ENCODE measurements around the gene TMPRSS9. TPM values are rescaled to one million over a fixed set of nuclear protein-coding genes. Genes with fewer than 3 reads are reported as not detected.

TMPRSS9 gene
- polyA plus RNA-seq, 3 donors: 0.12 to 0.30 TPM; not detected in 1

GRCh38 chr19:2331601-2332246, 28.3 kb upstream of the TMPRSS9 start:
- H3K27me3 ChIP-seq (ENCODE audit: control insufficient read depth in 2 of 2, insufficient read depth in 2 of 2, low read length in 2 of 2): no peaks in the 10 kb centered on the region
- peaks cover 34 to 52% of the 10 kb centered on the region in 2 donors for H3K4me1 ChIP-seq (ENCODE audit: control insufficient read depth in 1 of 2, insufficient read depth in 2 of 2, low read length in 2 of 2)
- no peak overlapping the region for H3K9ac ChIP-seq (ENCODE audit: insufficient read depth, low read length, poor library complexity, severe bottlenecking)
- Mint-ChIP-seq H3K4me3 (no peak overlapping the region), H3K9me3 (peaks cover 0 to 8% (median 3%) of the 10 kb centered on the region in 7 donors), H3K27ac (peak overlapping the region in 2 of 7 donors; percentile 21 to 30), H3K27me3 (ENCODE audit: low read depth in 3 of 3) (peaks cover 0 to 10% (median 0%) of the 10 kb centered on the region in 3 donors), H3K4me1 (peaks cover 56% of the 10 kb centered on the region), H3K36me3 (peaks cover 0 to 19% of the 10 kb centered on the region in 2 donors)
- H3K36me3 ChIP-seq (replicated peaks in 1 of 2; ENCODE audit: control insufficient read depth in 1 of 2, insufficient read depth in 2 of 2, low read length in 2 of 2): peaks cover 0 to 4% of the 10 kb centered on the region in 2 donors
- H2AFZ ChIP-seq (ENCODE audit: insufficient read depth, low read depth, low read length, poor library complexity, severe bottlenecking): no peak overlapping the region
- DNase-seq: no peak
- peaks cover 49% of the 10 kb centered on the region for H4K20me1 ChIP-seq (ENCODE audit: insufficient read depth, low read length)
- no peak overlapping the region for H3K4me2 ChIP-seq (replicated peaks; ENCODE audit: extremely low read depth, low read length, poor library complexity, severe bottlenecking)
- no peak overlapping the region for H3K27ac ChIP-seq (ENCODE audit: low read depth in 1 of 2, low read length in 2 of 2)
- peaks cover 72% of the 10 kb centered on the region for H3K79me2 ChIP-seq (ENCODE audit: insufficient read depth, low read length)
- TF ChIP-seq, protein P1, sequence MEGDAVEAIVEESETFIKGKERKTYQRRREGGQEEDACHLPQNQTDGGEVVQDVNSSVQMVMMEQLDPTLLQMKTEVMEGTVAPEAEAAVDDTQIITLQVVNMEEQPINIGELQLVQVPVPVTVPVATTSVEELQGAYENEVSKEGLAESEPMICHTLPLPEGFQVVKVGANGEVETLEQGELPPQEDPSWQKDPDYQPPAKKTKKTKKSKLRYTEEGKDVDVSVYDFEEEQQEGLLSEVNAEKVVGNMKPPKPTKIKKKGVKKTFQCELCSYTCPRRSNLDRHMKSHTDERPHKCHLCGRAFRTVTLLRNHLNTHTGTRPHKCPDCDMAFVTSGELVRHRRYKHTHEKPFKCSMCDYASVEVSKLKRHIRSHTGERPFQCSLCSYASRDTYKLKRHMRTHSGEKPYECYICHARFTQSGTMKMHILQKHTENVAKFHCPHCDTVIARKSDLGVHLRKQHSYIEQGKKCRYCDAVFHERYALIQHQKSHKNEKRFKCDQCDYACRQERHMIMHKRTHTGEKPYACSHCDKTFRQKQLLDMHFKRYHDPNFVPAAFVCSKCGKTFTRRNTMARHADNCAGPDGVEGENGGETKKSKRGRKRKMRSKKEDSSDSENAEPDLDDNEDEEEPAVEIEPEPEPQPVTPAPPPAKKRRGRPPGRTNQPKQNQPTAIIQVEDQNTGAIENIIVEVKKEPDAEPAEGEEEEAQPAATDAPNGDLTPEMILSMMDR (IDR thresholded peaks at IDR 0.05): no peak
- intact Hi-C loops (cut with micrococcal nuclease): no loop called here
- H3K4me3 ChIP-seq (replicated peaks in 1 of 3; ENCODE audit: low read depth in 2 of 3, low read length in 3 of 3): no peak overlapping the region
- H3K9me3 ChIP-seq (replicated peaks in 1 of 2; ENCODE audit: control insufficient read depth in 1 of 2, insufficient read depth in 1 of 2, low read length in 2 of 2): peaks cover 0 to 7% of the 10 kb centered on the region in 2 donors
- 28% methylated on average over 5 of the region's 12 CpGs for WGBS (ENCODE audit: insufficient coverage)

DNA sequence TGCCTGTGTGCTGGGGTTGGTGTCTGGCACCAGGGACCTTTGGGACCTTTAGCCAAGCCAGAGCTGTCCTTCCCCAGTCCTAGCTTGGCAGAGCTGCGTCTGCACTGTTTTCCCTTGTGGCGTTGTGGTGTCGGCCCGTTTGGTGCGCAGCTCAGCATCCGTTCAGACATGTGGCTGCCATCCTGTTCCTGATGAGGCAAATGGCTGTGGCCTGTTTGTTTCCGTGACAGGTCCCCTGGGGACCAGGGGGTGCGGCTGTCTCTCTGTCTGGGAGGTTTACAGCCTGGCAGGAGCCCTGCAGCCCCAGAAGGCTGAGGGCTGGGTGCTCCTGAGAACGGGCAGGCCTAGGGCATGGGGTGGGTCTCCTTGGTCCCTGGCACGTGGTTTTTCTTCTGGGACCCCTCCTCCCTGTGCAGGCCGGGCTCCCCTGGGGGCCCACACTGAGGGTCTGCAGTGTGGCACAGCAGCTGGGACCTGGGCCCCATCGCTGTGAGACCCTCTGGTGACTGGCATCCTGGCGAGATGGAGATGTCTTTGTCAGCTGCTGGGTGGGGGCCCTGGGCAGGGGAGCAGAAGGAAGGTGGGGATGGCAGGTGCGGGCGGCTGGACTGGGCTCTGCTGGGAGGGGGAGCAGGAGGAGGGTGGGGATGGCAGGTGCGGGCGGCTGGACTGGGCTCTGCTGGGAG, 27.6 kb upstream of the TMPRSS9 start:
- Histone ChIP-seq H3K4me1 (ENCODE audit: control insufficient read depth in 1 of 2, insufficient read depth in 2 of 2, low read length in 2 of 2) (peaks cover 30 to 44% of the 10 kb centered on the region in 2 donors), H3K9ac (ENCODE audit: insufficient read depth, low read length, poor library complexity, severe bottlenecking) (no peak overlapping the region)

More for the DNA sequence above, 27.6 kb upstream of the TMPRSS9 start:
- Histone ChIP-seq H3K79me2 (ENCODE audit: insufficient read depth, low read length) (peaks cover 64% of the 10 kb centered on the region), H3K4me3 (replicated peaks in 1 of 3; ENCODE audit: low read depth in 2 of 3, low read length in 3 of 3) (no peak overlapping the region), H3K27ac (ENCODE audit: low read depth in 1 of 2, low read length in 2 of 2) (no peak overlapping the region), H3K27me3 (ENCODE audit: control insufficient read depth in 2 of 2, insufficient read depth in 2 of 2, low read length in 2 of 2) (no peaks in the 10 kb centered on the region), H3K9me3 (replicated peaks in 1 of 2; ENCODE audit: control insufficient read depth in 1 of 2, insufficient read depth in 1 of 2, low read length in 2 of 2) (peaks cover 0 to 7% of the 10 kb centered on the region in 2 donors), H4K20me1 (ENCODE audit: insufficient read depth, low read length) (peaks cover 48% of the 10 kb centered on the region), H3K4me2 (replicated peaks; ENCODE audit: extremely low read depth, low read length, poor library complexity, severe bottlenecking) (no peak overlapping the region), H3K36me3 (replicated peaks in 1 of 2; ENCODE audit: control insufficient read depth in 1 of 2, insufficient read depth in 2 of 2, low read length in 2 of 2) (peaks cover 0 to 4% of the 10 kb centered on the region in 2 donors), H2AFZ (ENCODE audit: insufficient read depth, low read depth, low read length, poor library complexity, severe bottlenecking) (no peak overlapping the region)
- intact Hi-C loops (cut with micrococcal nuclease): no loop called here
- TF ChIP-seq, protein P1 (IDR thresholded peaks at IDR 0.05): no peak
- H3K9me3 Mint-ChIP-seq: peaks cover 0 to 8% (median 3%) of the 10 kb centered on the region in 7 donors
- no peak for DNase-seq
- H3K4me3 Mint-ChIP-seq: no peak overlapping the region
- H3K27me3 Mint-ChIP-seq (ENCODE audit: low read depth in 3 of 3): peaks cover 0 to 10% (median 0%) of the 10 kb centered on the region in 3 donors
- H3K27ac Mint-ChIP-seq: peak overlapping the region in 1 of 7 donors; percentile 63
- H3K36me3 Mint-ChIP-seq: peaks cover 3 to 26% of the 10 kb centered on the region in 2 donors
- WGBS (ENCODE audit: insufficient coverage): 12% methylated on average over 15 of the region's 17 CpGs
- peaks cover 49% of the 10 kb centered on the region for H3K4me1 Mint-ChIP-seq
